Left kidney (tissue), 8 donors: ENCODE measurements around the gene MAGEA12. TPM values are rescaled to one million over a fixed set of nuclear protein-coding genes. Genes with fewer than 3 reads are reported as not detected.
"Not testable (repeated sequence)": the region's sequence is repeated elsewhere in the genome, so short reads cannot be mapped to it uniquely, and the experiment has no call there.

Experiments used
- DNase-seq: peaks from one replicate; pipeline ENCODE4 v3.0.0-alpha.2; 2013
- long read RNA-seq, 8 donors: transcript quantifications; one replicate each; lab custom pipeline, GENCODE V29; 2026
- polyA plus RNA-seq: library from polyadenylated mRNA; unstranded; fragments of 120-200 nt; gene quantifications from one replicate; pipeline ENCODE4 v1.2.1, GENCODE V29; 2013; ENCODE audit not compliant: insufficient read length

MAGEA12 gene, protein sequence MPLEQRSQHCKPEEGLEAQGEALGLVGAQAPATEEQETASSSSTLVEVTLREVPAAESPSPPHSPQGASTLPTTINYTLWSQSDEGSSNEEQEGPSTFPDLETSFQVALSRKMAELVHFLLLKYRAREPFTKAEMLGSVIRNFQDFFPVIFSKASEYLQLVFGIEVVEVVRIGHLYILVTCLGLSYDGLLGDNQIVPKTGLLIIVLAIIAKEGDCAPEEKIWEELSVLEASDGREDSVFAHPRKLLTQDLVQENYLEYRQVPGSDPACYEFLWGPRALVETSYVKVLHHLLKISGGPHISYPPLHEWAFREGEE
- not detected for polyA plus RNA-seq
- long read RNA-seq, donor 1, result 0 reads
- long read RNA-seq, donor 2, result 0 reads
- long read RNA-seq, donor 3, result 0 reads
- long read RNA-seq, donor 4, result 0 reads
- long read RNA-seq, donor 5, result 0 reads
- long read RNA-seq, donor 6, result 0 reads
- long read RNA-seq, donor 7, result 0 reads
- long read RNA-seq, donor 8, result 0 reads

DNA sequence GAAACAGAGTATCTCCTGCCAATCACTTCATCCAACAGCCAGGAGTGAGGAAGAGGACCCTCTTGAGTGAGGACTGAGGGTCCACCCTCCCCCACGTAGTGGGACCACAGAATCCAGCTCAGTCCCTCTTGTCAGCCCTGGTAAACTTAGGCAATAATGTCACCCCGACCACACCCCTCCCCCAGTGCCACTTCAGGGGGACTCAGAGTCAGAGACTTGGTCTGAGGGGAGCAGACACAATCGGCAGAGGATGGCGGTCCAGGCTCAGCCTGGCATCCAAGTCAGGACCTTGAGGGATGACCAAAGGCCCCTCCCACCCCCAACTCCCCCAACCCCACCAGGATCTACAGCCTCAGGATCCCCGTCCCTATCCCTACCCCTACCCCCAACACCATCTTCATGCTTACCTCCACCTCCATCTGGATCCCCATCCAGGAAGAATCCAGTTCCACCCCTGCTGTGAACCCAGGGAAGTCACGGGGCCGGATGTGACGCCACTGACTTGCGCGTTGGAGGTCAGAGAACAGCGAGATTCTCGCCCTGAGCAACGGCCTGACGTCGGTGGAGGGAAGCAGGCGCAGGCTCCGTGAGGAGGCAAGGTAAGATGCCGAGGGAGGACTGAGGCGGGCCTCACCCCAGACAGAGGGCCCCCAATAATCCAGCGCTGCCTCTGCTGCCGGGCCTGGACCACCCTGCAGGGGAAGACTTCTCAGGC lies at the start of gene MAGEA12, which contains the start of gene CSAG1:
TSS of gene MAGEA12 (plus strand) at position 497 of the 715 bp plus-strand sequence. CDS start 2,405 bp downstream, outside the sequence.
TSS of gene CSAG1 (minus strand) at position 461 of the 715 bp plus-strand sequence. CDS start 1,261 bp downstream, outside the sequence.
- DNase-seq, result no peak

DNA sequence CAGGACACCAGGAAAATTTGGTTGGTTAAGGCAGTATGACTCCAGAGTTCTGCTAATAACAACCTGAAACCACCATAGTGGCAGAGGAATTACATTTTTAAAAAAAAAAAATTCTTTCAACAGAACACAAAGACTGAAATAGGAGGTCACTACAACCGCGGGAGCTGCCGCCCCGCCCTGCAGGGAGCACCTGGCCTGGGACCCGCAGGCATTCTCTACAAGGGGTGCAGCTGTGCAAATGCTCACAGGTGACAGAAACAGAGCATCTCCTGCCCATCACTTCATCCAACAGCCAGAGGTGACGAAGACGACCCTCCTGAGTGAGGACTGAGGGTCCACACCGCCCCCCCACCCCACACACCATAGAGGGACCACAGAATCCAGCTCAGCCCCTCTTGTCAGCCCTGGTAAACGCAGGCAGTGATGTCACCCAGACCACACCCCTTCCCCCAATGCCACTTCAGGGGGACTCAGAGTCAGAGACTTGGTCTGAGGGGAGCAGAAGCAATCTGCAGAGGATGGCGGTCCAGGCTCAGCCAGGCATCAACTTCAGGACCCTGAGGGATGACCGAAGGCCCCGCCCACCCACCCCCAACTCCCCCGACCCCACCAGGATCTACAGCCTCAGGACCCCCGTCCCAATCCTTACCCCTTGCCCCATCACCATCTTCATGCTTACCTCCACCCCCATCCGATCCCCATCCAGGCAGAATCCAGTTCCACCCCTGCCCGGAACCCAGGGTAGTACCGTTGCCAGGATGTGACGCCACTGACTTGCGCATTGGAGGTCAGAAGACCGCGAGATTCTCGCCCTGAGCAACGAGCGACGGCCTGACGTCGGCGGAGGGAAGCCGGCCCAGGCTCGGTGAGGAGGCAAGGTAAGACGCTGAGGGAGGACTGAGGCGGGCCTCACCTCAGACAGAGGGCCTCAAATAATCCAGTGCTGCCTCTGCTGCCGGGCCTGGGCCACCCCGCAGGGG lies 35.3 kb upstream of the MAGEA12 start, which contains the start of gene MAGEA3:
TSS of gene MAGEA3 (plus strand) at position 843 of the 980 bp plus-strand sequence. CDS start 2,039 bp downstream, outside the sequence.
- not testable (repeated sequence) for DNase-seq

DNA sequence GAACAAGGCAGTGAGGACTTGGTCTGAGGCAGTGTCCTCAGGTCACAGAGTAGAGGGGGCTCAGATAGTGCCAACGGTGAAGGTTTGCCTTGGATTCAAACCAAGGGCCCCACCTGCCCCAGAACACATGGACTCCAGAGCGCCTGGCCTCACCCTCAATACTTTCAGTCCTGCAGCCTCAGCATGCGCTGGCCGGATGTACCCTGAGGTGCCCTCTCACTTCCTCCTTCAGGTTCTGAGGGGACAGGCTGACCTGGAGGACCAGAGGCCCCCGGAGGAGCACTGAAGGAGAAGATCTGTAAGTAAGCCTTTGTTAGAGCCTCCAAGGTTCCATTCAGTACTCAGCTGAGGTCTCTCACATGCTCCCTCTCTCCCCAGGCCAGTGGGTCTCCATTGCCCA lies 33.2 kb upstream of the MAGEA12 start:
- DNase-seq, result not testable (repeated sequence)

DNA sequence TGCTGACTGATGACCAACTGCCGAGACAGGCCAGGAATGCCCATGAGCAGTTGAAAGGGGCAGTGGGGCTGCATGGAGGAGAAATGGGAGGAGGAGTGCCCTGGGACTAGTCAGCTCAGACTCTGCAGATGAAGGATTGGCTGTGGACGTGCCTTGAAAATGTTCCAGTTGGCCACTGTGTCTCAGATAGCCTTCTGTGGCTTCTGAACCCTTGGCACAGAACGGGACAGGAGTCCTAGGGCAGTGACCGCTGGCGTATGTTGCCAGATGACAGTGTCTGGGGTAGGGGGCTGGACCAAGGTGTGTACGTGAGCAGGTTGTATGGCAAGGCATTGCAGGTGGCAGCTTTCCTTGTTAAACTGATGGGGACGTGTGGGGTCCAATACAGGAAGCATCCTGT lies 27.1 kb upstream of the MAGEA12 start:
- DNase-seq, result not testable (repeated sequence)

DNA sequence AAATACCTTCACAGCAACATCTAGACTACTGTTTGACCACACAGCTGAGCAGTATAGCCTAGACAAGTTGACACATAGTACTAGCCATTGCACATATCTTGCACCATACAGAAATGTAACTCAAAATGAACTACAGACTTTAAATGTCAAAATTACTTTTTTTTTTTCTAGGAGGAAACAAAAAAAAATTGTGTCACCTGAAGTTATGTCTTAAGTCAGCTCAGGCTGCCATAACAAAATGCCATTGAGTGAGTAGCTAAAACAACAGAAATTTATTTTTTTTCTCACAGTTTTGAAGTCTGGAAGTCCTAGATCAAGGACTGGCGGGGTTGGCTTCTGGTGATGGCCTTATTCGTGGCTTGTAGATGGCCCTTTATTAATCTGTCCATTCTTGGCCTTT lies 24.4 kb upstream of the MAGEA12 start, which contains the start of gene CSAG2:
TSS of gene CSAG2 (minus strand) at position 101 of the 400 bp plus-strand sequence. CDS start 161 bp downstream, outside the sequence.
- not testable (repeated sequence) for DNase-seq

GRCh38 chrX:152713195-152713594 lies 20.4 kb upstream of the MAGEA12 start:
- not testable (repeated sequence) for DNase-seq

- not testable (repeated sequence) for DNase-seq
These were observed 19.5 kb upstream of the MAGEA12 start, which contains the start of gene MAGEA2B for GRCh38 chrX:152713815-152714787. Gene MAGEA2B (plus strand): TSS chrX:152714628. CDS start chrX:152717107, 2,479 bp downstream.

- no peak for DNase-seq
These were observed 8.1 kb upstream of the MAGEA12 start for GRCh38 chrX:152725409-152725808.

DNA sequence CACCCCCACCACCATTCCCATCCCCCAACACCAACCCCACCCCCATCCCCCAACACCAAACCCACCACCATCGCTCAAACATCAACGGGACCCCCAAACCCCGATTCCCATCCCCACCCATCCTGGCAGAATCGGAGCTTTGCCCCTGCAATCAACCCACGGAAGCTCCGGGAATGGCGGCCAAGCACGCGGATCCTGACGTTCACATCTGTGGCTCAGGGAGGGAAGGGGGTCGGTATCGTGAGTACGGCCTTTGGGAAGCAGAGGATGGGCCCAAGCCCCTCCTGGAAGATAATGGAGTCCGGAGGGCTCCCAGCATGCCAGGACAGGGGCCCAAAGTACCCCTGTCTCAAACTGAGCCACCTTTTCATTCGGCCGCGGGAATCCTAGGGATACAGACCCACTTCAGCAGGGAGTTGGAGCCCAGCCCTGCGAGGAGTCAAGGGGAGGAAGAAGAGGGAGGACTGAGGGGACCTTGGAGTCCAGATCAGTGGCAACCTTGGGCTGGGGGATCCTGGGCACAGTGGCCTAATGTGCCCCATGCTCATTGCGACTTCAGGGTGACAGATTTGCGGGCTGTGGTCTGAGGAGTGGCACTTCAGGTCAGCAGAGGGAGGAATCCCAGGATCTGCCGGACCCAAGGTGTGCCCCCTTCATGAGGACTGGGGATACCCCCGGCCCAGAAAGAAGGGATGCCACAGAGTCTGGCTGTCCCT lies 744 bp downstream of the MAGEA12 start:
- not testable (repeated sequence) for DNase-seq

- no peak for DNase-seq
These were observed 1.5 kb downstream of the MAGEA12 start for GRCh38 chrX:152735101-152735500.

GRCh38 chrX:152735860-152736511 lies 2.4 kb downstream of the MAGEA12 start:
- no peak for DNase-seq

DNA sequence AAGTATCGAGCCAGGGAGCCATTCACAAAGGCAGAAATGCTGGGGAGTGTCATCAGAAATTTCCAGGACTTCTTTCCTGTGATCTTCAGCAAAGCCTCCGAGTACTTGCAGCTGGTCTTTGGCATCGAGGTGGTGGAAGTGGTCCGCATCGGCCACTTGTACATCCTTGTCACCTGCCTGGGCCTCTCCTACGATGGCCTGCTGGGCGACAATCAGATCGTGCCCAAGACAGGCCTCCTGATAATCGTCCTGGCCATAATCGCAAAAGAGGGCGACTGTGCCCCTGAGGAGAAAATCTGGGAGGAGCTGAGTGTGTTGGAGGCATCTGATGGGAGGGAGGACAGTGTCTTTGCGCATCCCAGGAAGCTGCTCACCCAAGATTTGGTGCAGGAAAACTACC lies 3.0 kb downstream of the MAGEA12 start:
- not testable (repeated sequence) for DNase-seq

- no peak for DNase-seq
These were observed 5.0 kb downstream of the MAGEA12 start for GRCh38 chrX:152738560-152738959.

DNA sequence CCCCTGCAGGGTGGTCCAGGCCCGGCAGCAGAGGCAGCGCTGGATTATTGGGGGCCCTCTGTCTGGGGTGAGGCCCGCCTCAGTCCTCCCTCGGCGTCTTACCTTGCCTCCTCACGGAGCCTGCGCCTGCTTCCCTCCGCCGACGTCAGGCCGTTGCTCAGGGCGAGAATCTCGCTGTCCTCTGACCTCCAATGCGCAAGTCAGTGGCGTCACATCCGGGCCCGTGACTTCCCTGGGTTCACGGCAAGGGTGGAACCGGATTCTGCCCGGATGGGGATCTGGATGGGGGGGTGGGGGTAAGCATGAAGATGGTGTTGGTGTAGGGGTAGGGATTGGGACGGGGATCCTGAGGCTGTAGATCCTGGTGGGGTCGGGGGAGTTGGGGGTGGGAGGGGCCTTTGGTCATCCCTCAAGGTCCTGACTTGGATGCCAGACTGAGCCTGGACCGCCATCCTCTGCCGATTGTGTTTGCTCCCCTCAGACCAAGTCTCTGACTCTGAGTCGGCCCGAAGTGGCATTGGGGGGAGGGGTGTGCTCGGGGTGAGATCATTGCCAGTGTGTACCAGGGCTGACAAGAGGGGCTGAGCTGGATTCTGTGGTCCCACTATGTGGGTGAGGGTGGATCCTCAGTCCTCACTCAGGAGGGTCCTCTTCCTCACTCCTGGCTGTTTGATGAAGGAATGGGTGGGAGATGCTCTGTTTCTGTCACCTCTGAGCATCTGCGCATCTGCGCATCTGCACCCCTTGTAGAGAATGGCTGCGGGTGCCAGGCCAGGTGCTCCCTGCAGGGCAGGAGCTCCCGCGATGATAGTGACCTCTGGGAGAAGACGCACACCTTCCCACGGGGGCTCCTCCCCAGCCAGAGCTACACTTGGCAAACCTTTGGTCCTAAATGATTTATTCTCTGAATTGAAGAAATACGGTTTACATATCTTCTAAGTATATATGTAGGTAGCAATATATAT lies 20.4 kb downstream of the MAGEA12 start, which contains the start of gene MAGEA2:
TSS of gene MAGEA2 (minus strand) at position 157 of the 965 bp plus-strand sequence. CDS start 2,479 bp downstream, outside the sequence.
- DNase-seq, result not testable (repeated sequence)

- DNase-seq, result not testable (repeated sequence)
These were observed 21.3 kb downstream of the MAGEA12 start for GRCh38 chrX:152754871-152755270.

GRCh38 chrX:152758918-152759317 lies 25.4 kb downstream of the MAGEA12 start, which contains the start of gene CSAG3:
Gene CSAG3 (plus strand): TSS chrX:152759218.
- DNase-seq, result not testable (repeated sequence)

DNA sequence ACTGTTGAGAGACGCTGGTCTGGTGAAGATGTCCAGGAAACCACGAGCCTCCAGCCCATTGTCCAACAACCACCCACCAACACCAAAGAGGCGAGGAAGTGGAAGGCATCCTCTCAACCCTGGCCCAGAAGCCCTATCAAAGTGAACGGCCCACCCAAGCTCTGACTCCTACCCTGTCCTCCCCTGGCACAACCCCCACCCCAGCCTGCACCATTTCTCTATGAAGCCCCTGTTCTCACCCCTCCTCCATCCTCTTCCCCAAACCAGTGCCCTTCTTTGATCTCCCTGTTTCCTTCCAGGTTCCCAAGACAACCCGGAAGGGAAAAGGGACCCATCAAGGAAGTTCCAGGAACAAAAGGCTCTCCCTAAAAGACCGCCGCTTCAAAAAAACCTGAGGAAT lies 26.0 kb downstream of the MAGEA12 start:
- DNase-seq, result not testable (repeated sequence)
